Lung microvascular endothelial cell (primary cell): ENCODE data around the gene GALNTL6. TPM values are rescaled to one million over a fixed set of nuclear protein-coding genes. Genes with fewer than 3 reads are reported as not detected.
"Not testable (repeated sequence)": the region's sequence is repeated elsewhere in the genome, so short reads cannot be mapped to it uniquely, and the experiment has no call there.

ENCODE experiments used
- DNase-seq, 2 donors: peaks; one replicate each; pipeline versions ENCODE4 v3.0.0 to v3.0.0-alpha.2; 2010; ENCODE audit warnings: low read depth in 2 of 2
- total RNA-seq: library from RNA; depleted of rRNA; stranded (reverse); fragments of >200 nt; gene quantifications from 2 replicates; pipeline ENCODE4 v1.2.1, GENCODE V29; 2014

The GALNTL6 gene
- total RNA-seq, 1 donor from 2014 or later = not detected

- DNase-seq = no peak
These were observed 843.9 kb downstream of the GALNTL6 start for GRCh38 chr4:172657081-172657480.

DNA sequence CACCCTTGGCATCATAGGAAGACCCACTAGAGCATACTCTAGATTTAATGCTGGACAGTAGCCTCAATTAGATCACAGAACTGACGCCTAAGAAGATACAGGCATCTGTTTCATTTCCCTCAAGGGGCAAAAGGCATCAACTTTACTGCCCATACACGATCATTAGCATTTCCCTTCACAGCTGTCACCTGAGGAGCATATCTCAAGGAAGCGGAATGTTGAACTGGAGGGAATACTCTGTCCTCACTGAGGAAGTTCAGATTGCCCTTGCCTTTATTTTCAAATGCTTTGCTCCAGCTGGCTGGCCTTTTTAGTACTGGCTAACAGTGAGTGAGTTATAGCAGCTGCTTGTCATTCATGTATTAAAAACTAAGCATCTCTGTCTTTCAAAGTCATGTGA is 847.0 kb downstream of the GALNTL6 start:
- DNase-seq = no peak

GRCh38 chr4:172662113-172662512 is 848.9 kb downstream of the GALNTL6 start:
- no peak for DNase-seq

DNA sequence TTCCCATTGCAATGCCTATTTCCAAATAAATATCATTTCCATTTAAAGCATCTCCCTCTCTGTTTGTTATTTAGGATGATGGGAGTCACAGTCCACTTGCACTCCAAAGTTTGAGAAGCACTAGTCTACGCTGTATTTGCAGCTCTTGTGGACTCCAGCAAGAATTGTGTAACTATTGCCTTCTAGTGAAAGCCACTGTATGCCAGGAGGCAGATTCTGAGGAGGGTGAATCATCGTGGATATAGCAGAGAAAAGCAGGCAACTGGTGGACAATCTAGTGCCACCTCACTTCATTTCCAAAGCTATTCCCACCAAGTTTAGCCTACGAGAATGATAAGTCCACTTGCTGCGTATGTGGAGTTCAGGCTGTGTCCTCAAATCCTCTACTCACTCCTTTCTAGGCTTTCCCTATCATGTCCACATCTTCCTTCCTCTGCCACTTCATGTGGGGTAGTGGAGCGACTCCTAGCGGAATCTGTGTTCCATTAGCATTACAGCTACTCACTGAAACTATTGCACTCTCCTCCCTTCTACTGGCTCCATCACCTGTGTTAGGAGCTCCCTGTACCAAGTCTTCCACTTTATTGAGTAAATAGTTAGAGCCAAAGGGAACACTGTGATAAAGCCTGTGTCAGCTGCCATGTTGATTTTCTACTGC is 853.6 kb downstream of the GALNTL6 start:
- no peak for DNase-seq

- no peak for DNase-seq
These were observed 861.6 kb downstream of the GALNTL6 start for GRCh38 chr4:172674811-172675210.

DNA sequence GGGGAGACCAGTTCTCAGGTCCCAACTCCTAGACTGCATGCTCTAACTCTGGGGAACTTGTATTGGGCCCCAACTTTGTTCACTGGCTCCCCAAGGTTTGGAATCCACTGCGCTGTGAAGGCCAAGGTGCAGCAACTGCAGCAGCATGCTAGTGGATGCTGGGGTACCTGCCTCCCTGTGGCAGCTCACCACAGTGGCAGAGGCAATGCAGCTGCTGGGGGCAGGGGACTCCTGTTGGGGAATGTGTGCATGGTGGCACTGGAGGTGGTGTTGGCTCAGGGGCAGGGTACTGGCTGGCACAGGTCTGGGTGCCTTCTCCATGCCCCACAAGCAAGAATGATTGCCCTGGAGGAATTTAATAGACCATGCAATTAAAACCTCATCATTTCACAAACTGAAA is 862.0 kb downstream of the GALNTL6 start:
- DNase-seq = no peak

DNA sequence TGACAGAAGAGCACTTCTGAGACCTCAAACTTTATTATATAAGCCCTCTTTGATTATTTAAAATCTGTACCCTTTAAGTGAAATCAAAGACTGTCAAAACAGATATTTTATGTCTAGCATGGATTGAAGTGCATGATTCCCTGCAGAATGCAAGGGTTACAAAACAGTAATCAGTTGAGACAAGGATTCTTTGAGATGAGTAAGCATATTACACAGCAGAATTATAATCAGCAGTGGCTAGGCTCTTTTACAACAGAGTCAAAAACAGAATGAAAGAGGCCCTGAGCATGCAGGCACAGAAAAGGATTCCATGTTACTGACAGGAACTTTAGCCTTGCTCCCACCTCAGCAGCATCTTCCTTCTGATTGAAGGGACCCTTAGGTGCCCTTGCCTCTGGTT is 867.5 kb downstream of the GALNTL6 start:
- no peak for DNase-seq

GRCh38 chr4:172683021-172683420 is 869.8 kb downstream of the GALNTL6 start:
- no peak for DNase-seq

- DNase-seq = no peak
These were observed 872.8 kb downstream of the GALNTL6 start for GRCh38 chr4:172686021-172686420.

DNA sequence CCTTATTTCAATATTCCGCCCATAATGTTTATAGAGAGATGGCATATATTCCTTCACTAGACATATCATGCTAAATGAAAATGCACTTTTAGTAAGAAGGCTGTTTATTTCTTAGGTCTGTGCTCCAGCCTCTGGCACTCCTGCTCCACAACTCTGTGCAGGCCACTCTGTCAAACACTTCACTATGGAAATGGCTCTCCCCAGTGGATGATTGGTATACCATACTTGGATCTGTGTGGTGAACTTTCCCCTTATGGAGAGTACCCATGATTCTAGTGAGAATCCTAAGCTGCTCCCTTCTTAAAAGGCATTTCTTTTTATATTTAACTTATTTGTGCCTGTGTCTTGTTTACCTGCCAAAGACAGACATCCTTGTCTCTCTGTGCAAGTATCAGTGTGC is 875.3 kb downstream of the GALNTL6 start:
- no peak for DNase-seq

DNA sequence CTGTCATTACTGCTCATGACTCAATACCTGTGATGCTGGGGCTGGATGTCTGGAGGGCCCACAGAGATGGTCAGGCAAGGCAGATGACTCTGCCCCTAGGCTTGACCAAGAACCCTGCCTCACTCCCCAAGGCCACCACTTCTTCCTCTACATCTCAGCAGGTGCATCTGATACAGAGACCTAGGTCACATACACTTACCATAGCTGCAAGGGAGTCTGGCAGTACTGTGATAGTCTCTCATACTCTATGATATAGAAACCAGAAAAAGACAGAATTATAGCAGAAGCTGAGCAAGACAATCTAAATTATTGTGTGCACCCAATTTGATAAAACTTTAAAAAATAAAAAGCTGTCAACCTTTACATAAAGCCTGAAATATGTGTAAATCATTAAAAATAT is 878.3 kb downstream of the GALNTL6 start:
- DNase-seq = no peak

- no peak for DNase-seq
These were observed 879.5 kb downstream of the GALNTL6 start for GRCh38 chr4:172692701-172693100.

GRCh38 chr4:172698256-172698655 is 885.1 kb downstream of the GALNTL6 start:
- DNase-seq = no peak

DNA sequence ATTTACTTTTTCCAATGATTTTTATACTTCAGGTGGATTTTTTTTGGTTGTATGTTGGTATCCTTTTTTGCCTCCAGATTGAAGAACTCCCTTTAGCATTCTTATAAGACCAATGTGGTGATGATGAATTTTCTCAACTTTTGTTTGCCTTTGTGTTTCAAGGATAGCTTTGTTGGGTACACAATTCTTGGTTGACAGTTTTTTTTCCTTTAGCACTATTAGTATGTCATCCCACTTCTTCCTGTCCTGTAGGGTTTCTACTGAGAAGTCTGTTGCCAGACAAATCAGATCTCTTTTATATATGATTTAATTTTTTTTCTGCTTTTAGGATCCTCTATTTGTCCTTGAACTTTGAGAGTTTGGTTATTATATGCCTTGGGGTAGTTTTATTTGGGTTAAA is 892.4 kb downstream of the GALNTL6 start:
- DNase-seq = no peak

DNA sequence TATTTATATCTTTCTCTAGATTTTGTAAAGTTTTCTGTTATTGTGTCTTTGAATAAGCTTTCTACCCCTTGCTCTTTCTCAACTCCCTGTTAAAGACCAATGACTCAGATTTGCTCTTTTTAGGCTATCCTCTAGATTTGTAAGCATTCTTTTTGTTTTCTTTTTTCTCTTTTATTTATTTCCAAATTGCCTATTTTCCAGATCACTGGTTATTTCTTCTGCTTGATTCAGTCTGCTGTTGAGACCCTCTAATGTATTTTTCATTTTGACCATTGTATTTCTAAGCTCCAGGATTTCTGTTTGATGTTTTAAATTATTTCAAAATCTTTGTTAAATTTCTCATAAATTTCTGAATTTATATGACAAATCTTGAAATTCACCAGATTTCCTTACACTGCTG is 892.8 kb downstream of the GALNTL6 start:
- no peak for DNase-seq

DNA sequence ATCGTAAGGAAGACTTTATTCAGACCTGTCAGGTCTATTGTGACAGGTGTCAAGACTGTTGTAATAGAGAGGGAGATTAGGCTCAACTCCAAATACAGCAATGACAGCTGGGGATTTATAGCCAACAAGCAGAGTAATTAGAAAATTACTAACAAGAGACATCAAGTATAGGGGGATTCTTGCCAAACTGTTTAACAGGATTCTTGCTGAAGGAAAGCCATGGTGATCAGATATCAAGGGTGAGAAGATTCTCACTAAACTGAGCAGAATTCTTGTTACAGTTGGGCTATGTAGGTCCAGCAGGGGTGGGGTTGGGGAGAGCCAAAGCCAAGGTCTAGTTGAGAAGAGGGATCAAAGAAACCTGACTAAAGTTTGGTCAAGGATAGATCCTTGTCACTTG is 894.4 kb downstream of the GALNTL6 start:
- no peak for DNase-seq

- no peak for DNase-seq
These were observed 895.0 kb downstream of the GALNTL6 start for GRCh38 chr4:172708184-172708583.

DNA sequence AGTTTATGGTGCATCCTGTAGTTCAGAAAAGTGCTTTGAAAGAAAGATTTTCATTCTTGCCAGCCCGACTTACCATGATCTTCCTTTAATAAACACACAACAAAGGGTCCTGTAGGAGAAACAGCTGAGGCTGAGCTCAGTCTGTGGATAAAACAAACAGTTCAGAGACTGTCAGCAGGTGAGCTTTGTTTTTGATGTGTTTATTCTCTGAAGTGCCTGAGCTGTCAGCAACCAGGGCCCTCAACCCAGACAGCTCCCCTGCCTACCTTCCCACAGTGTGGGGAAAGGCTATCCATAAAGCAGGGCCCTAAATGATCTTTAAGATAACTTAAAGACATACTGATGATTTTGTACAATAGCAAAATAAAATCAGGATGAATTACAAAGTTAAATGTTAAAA is 896.2 kb downstream of the GALNTL6 start:
- DNase-seq = no peak

DNA sequence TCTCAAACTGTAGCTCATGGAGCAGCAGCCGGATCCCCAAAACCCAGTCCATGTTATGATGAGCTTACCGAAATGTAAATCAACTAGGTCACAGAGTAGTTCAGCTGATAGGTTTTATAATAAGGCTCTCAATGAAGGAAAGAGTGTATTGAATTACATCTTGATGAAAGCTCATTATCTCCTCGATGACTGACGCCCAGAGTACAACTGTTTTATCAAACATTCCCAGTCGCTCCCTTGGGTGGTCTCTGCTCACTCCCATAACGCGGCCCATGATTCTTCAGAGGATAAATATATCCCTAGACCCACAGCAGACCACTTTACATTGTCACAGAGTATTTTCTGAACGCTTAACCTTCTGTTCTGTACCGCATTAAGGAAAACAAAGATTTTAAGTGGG is 903.1 kb downstream of the GALNTL6 start:
- no peak for DNase-seq

DNA sequence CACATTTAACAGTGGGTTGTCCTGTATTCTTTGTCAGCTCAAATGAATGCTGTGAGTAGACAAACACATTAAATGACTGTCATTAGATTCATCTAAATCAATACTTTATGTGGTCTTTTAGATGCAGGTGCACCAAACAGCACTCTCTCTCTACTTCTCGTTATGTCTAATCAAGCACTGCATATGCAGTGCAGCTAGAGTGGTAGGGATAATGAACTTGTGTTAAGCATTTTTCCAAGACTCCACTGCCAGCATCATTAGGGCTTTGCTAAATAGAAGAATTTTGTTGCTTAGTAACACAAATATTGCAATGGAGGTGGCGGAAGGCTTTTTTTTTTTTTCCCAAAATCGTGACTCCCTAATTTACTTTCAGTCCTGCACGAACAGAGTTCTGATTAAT is 908.5 kb downstream of the GALNTL6 start:
- no peak for DNase-seq

- no peak for DNase-seq
These were observed 912.4 kb downstream of the GALNTL6 start for GRCh38 chr4:172725581-172725980.

DNA sequence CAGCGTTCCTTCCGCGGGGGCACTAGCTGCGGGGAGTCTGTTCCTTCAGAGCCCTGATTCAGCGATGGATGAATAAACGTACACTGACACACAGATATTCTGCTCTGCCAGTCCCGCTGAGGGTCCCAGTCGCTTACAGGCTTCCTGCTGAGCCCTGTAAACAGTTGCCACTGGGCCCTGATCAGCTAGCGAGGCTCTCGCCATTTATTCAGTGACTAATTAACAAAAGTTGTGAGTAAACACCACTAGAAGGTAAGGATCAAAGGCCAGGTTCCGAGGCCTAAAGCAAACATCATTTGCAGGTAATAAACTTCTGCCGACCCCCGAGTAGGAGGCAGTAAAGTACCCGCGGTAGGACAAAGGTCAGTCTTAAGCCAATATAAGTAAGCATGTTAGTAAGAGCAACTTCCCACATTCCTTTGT is 912.8 kb downstream of the GALNTL6 start:
- DNase-seq = no peak

GRCh38 chr4:172727631-172728030 is 914.4 kb downstream of the GALNTL6 start:
- DNase-seq = no peak

GRCh38 chr4:172733645-172734044 is 920.4 kb downstream of the GALNTL6 start:
- not testable (repeated sequence) for DNase-seq
